ENCODE measurements around the gene PSMD3.
"Not testable (repeated sequence)": the region's sequence is repeated elsewhere in the genome, so short reads cannot be mapped to it uniquely, and the experiment has no call there.

PSMD3 gene

DNA sequence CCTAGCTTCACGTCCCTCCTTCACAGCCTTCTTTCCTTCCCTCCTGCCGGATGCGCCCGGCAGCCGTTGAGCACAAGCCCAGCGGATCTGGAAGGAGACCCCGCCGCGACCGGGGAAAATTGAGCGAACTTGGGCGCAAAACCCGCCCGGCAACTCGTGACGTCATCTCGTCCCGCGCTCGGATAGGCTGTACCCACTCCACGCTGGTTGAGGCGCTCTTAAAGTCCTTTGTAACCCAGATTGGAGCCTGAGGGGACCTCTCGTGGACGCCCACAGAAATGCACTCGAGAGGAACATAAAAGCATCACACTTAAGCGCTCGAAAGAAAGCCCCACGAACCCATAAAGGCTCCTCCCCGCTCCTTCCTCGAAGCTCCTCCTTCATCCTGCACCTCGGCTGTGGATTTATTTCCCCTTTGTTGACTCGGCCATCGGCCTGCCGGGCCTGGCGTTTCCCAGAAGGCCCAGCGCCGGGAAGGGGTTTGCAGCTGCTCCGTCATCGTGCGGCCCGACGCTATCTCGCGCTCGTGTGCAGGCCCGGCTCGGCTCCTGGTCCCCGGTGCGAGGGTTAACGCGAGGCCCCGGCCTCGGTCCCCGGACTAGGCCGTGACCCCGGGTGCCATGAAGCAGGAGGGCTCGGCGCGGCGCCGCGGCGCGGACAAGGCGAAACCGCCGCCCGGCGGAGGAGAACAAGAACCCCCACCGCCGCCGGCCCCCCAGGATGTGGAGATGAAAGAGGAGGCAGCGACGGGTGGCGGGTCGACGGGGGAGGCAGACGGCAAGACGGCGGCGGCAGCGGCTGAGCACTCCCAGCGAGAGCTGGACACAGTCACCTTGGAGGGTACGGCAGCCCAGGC lies at the start of gene PSMD3:
PSMD3 (plus strand) TSS at position 457 of the 856 bp plus-strand sequence; CDS start at position 621, 164 bp downstream.
- peak; percentile 97 for DNase-seq

DNA sequence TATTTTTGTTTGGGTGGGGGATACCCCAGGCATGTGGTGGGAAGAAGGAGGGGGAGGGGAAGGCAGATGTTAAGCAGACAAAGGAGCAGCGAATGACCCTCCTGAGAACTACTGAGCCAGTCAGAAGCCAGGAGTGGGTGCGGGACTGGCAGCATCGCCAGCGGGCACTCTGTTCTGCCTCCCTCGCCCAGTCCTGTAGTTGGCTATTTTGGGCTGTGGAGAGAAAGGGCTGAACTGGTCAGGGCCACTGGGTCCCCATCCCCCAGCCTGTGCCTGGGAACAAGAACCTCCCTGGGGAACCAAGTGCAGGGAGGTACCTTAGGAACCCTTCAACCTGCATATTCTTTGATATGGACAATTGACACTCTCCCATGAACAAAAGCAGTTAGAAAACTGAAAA lies 46.7 kb upstream of the PSMD3 start:
- DNase-seq, result no peak

DNA sequence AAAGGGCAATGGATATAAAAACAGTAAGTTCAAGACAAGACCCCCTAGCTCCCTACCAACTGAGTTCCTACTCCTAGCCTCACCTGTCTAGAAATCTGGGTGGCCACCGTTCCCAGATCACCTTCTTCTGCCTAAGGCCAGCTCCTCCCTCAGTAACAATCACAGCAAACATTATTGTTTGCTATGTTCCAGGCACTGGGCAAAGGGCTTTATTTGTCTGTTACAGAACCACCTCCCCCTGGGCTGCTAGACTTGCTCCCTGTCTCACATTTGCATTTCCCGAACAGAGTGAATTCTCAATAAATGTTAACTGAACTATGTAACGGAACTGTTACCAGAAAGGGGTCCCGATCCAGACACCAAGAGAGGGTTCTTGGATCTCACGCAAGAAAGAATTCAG lies 46.3 kb upstream of the PSMD3 start:
- no peak for DNase-seq

DNA sequence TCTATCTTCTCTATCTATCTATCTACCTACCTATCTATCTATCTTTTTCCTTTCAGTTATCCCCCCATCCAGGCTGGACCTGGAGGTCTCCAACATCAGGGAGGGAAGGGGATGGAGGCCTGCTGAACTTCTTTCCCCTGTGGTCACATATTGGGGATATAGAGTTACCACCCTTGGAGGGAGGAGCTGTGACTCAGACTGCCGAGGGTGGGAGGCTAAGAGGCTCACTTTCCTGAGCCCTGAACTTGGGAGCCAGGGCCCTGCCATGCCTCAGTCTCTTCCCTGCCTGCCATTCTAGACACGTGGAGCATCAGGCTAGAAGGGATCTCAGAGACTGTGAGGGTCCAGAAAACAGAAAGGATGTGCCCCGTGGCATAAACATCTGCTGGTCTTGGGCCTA lies 44.7 kb upstream of the PSMD3 start:
- DNase-seq, result no peak

DNA sequence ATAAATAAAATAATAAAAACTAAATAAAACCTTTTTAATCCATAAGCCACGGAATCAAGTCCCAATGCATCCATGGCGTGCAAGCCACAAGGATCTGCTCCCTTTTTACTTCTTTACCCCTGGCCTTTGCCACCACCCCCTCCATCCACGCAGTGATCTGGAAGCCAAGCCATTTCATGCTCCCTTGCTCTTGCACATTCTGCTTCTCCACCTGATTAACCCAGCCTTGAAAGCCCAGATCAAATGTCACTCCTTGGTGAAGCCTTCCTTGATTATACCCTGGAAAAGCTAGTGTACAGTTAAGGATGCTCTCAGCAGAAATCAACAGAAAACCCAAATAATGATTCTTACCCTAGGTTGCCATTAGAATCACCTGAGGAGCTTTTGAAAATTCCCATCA lies 43.2 kb upstream of the PSMD3 start:
- no peak for DNase-seq

GRCh38 chr17:39938140-39938869 lies 42.3 kb upstream of the PSMD3 start:
- DNase-seq, result no peak

DNA sequence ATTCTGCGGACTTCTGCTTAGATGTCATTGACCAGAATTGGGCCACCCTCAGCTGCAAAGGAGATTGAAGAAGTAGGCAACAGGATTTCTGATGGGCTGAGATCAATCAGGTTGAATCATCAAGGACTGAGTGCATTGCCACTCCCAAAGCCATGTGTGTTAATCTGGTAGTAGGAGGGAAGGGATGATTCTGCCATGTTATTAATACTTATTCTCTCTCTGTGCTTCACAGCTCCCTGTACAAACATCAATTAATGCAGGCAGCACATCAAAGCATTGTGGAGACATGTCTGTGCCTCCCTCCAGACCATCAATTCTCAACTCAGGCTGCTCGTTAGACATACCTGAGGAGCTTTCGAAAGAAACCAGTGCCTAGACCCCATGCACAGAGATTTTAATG lies 41.5 kb upstream of the PSMD3 start:
- DNase-seq, result no peak

DNA sequence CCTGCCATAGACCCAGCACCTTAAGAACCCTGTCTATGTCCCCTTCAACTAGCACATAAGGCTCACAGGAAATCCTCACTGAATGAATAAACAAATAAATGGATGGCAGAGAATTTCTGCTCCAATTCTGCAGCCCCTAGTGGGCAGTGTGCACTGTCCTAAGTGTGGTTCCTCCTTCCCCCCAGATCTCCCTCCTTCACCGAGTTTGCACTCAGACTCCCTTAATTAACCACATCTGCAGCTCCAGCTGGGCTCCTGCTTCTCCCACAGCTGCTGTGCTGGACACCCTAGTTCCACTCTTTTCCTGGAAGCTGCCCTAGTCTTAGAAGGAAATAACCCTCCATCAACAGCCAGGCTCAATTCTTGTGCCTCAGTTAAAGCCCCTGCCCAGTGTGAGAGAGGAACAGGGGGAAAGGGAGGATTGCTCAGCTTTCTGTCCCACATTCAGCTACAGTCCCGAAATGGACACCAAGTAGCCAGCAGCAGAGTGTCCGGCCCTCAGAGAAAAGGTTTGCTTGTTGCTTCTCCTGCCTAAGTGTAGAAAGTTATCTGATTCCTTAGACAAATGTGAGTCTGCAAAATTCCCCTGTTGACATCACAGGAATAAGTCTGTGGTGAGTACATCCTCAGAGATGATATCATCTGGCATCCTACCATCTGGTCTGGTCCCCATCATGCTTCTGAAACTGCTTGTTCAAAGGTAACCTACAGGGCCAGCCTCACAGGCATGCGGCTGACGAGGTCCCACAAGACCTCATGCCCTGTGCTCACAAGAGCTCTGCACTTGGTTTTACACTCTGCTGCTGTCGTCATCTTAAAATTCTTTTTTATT lies 40.8 kb upstream of the PSMD3 start:
- no peak for DNase-seq

- DNase-seq, result no peak
Observed at GRCh38 chr17:39943702-39944392, 36.8 kb upstream of the PSMD3 start.

DNA sequence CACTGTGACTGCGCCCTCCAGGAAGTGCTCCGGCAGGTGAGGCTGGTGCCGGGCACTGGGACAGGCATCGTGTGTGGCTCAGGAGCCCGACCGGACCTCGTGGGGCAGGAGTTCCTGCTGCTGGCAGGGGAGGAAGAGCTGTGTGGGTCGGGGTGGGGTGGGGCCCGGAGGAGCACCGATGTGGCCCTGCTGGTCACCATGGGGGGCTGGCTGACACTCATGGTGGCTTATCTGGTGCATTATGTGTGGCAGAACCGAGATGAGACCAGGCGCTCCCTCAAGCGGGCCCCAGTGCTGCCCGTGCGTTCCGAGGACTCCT lies 36.3 kb upstream of the PSMD3 start:
- no peak for DNase-seq

GRCh38 chr17:39946551-39947330 lies 33.9 kb upstream of the PSMD3 start:
- no peak for DNase-seq

DNA sequence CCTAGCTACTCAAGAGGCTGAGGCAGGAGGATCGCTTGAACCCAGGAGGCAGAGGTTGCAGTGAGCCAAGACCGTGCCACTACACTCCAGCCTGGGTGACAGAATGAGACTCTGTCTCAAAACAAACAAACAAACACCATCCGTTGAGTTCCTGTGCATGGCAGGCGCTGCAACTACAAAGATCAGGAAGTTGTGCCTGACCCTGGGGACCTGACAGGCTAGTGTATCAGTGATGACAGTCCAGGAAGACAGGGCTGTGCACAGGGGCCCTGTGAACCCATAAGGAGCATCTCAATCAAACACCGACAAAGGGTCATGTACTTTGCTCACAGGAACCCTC lies 32.1 kb upstream of the PSMD3 start:
- not testable (repeated sequence) for DNase-seq

- no peak for DNase-seq
Observed at GRCh38 chr17:39949028-39949427, 31.6 kb upstream of the PSMD3 start.

- no peak for DNase-seq
Observed at GRCh38 chr17:39950871-39951348, 29.7 kb upstream of the PSMD3 start.

GRCh38 chr17:39951924-39952679 lies 28.5 kb upstream of the PSMD3 start:
- no peak for DNase-seq

DNA sequence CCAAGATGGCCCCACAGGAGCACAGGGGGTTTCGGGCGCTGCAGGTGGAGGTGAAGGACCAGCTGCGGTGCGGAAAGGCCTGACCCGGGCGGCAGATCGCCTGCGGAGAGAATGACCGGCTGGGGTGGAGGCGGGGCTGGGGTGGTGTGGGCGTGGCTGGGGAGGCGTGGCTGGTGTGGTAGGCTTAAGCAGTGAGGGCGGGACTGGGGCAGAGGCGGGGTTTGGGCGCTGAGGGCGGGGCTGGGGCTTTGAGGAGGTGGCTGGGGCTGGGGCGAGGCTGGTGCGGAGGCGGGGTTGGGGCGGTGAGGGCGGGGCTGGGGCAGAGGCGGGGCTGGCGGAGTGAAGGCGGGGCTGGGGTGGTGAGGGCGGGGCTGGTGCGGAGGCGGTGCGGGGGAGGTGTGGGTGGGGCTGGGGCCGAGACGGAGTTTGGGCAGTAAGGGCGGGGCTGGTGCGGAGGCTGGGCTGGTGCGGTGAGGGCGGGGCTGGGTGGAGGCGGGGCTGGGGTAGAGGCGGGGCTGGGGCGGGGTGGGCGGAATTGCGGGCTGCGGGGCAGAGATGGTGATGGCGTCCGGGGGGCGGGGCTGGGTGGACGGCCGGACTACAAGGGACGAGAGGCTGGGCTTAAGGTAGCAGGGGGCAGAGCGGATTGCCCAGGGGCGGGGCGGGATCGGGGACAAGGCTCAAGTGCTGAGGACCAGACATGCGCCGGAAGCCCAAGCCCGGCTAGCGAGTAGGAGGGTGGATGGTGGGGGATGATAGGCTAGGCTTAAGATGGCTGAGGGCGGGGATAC lies 27.7 kb upstream of the PSMD3 start:
- DNase-seq, result peak; percentile 99

GRCh38 chr17:39953471-39953888 lies 27.1 kb upstream of the PSMD3 start:
- no peak for DNase-seq

GRCh38 chr17:39954876-39955275 lies 25.7 kb upstream of the PSMD3 start:
- DNase-seq, result no peak

GRCh38 chr17:39955726-39956225 lies 24.8 kb upstream of the PSMD3 start:
- DNase-seq, result no peak

DNA sequence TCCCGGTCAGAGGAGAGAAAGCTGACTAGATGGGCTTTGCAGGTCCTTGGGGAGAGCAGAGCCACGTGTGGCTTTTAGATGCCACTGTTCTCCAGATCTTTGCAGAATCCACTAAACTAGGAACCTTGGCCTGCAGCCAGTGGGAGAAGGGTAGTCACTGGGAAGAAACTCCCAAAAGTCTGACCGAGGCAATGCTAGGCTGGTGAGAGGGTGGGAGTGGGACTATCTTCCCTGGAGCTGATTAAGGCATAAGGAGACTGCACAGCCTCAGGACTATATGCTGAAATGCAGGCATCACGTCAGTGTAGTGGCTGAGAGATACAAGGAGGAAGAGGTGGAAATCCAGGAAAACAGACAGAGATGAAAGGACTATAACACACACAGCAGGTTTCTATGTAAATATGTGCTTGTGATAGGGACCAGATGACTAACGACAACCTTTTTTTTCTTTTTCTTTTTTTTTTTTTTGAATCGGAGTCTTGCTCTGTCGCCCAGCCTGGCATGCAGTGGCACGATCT lies 20.0 kb upstream of the PSMD3 start:
- no peak for DNase-seq

Data from activated CD4-positive, alpha-beta T cell treated with anti-CD3 and anti-CD28 coated beads, Interleukin-2, amount 50 U/mL, for 1 hour (primary cell).